ENCODE measurements around the gene IPO9. TPM values are rescaled to one million over a fixed set of nuclear protein-coding genes. Genes with fewer than 3 reads are reported as not detected.

Gene IPO9
- total RNA-seq, 4 donors from 2014 or later: 2.0 to 13.0 (median 7.9) TPM

DNA sequence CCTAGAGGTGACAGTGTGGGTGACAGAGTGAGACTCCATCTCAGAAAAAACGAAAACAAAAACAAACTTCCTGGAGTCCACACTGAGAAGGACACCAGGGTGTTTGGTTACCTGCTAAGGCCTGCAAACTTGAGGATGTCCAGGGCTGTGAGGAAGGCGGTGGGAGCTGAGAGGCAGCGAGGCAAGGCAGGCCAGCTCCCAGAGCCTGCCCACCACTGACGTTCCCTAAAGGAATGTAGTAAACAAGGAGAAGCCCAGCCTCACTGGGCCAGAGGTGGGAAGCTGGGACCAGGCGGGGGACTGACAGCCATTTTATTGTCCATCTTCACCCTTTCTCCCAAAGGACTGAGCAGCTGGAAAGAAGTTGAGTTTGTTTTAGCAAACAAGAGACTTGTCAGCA, 83.9 kb downstream of the IPO9 start:
- Histone ChIP-seq H3K27me3 (no peaks in the 10 kb centered on the region), H3K27ac (peak overlapping the region; percentile 85 to 93 (median 89)), H3K4me3 (no peak overlapping the region), H3K9me3 (no peaks in the 10 kb centered on the region), H3K4me1 (peaks cover 17 to 53% (median 29%) of the 10 kb centered on the region in 4 donors), H3K36me3 (no peaks in the 10 kb centered on the region)
- WGBS, 2 donors (ENCODE audit: low coverage in 1 of 2): 50 to 68% methylated on average over 1 to 5 of the region's 5 CpGs
- peak; percentile 38 for DNase-seq
- in situ Hi-C loops (cut with MboI; ENCODE audit: low pct_ligation_motif_present in 1 of 4, low pct_unique_long_range_greater_than_20kb in 1 of 4, low sequenced_read_pairs in 3 of 4): no loop called here
- TF ChIP-seq POLR2AphosphoS5 (IDR thresholded peaks at IDR 0.05): peak in 2 of 3 donors; percentile 41 to 60
- TF ChIP-seq, protein P1, sequence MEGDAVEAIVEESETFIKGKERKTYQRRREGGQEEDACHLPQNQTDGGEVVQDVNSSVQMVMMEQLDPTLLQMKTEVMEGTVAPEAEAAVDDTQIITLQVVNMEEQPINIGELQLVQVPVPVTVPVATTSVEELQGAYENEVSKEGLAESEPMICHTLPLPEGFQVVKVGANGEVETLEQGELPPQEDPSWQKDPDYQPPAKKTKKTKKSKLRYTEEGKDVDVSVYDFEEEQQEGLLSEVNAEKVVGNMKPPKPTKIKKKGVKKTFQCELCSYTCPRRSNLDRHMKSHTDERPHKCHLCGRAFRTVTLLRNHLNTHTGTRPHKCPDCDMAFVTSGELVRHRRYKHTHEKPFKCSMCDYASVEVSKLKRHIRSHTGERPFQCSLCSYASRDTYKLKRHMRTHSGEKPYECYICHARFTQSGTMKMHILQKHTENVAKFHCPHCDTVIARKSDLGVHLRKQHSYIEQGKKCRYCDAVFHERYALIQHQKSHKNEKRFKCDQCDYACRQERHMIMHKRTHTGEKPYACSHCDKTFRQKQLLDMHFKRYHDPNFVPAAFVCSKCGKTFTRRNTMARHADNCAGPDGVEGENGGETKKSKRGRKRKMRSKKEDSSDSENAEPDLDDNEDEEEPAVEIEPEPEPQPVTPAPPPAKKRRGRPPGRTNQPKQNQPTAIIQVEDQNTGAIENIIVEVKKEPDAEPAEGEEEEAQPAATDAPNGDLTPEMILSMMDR (IDR thresholded peaks at IDR 0.05): no peak
- intact Hi-C loops (cut with DNase I; ENCODE audit: low total_unique reads): no loop called here

DNA sequence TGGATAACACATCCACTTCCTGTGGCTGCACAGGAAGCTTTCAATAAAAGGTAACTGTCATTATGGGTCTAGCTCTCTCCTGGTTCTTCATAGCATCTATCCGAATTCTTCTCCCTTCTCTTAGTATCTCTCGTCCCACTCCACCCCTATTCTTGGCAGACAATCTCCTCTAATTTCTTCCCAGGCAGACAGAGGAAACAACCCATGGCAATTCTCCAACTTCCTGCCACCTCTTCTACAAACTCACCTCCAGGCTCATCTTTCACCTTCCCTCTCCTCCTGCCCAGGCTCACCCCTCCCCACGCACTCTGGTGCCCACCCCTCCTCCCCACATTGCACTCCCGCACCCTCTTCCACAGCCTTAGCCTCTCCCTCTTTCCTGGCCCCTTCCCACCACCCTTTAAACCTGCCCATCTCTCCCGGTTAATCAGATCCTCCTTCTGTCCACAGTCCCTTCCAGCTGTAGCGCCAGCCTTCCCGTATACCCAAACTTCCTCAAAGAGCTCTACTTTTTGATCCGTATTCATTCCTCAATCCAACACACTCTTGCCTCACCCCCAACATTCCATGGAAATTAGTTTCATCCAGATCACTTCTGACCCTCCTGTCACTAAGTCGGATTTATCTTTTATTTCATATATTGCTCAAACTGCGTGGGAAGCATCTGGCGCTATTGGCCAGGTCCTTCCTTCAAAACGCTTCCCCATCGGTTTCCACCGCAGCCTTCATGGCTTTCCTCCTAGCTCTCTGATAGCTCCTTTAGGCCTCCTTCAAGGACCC, 85.7 kb downstream of the IPO9 start:
- no peak for TF ChIP-seq POLR2AphosphoS5 (IDR thresholded peaks at IDR 0.05)
- TF ChIP-seq, protein P1 (IDR thresholded peaks at IDR 0.05): no peak
- TF ChIP-seq POLR2A (IDR thresholded peaks at IDR 0.05): no peak
- no peak for TF ChIP-seq EP300 (IDR thresholded peaks at IDR 0.05; ENCODE audit: low read depth)
- Histone ChIP-seq H3K27me3 (no peaks in the 10 kb centered on the region), H3K36me3 (no peaks in the 10 kb centered on the region), H3K4me1 (peaks cover 25 to 61% (median 35%) of the 10 kb centered on the region in 4 donors), H3K9me3 (no peaks in the 10 kb centered on the region), H3K27ac (peak overlapping the region; percentile 85 to 93 (median 89)), H3K4me3 (no peak overlapping the region)
- DNase-seq: no peak
- 65 to 67% methylated on average over 9 to 13 of the region's 14 CpGs for WGBS, 2 donors (ENCODE audit: low coverage in 1 of 2)
- intact Hi-C loops (cut with DNase I; ENCODE audit: low total_unique reads): no loop called here
- in situ Hi-C loops (cut with MboI; ENCODE audit: low pct_ligation_motif_present in 1 of 4, low pct_unique_long_range_greater_than_20kb in 1 of 4, low sequenced_read_pairs in 3 of 4): no loop called here

DNA sequence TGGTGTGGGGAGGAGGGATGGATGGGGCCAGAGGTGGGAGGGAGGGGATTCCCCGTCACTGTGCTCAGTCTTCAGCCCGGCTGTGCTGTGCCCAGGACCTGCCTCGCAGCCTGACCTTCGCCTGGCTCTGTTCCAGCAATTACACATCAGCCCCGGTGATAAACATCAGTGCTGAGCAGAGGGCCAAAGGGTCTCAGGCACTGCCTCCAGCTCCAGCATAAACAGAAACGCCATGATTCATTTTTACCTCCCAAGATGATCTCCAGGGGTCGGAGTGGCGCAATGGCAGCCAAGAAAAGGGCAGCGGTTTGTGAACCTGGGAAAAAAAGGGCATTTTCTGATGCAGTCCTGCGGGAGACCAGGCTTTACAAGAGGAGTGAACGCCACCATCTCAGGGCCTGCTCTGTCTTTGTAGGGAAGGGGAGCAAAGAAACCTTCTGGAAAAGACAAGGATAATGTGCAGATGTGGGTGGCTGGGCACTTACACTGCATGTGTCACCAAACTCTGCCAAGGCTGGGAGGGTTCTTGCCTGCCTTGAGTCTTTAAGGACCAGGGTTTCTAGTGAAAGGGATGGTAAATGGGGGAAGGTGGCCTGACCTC, 87.8 kb downstream of the IPO9 start:
- H3K4me3 ChIP-seq: no peak overlapping the region
- in situ Hi-C loops (cut with MboI; ENCODE audit: low pct_ligation_motif_present in 1 of 4, low pct_unique_long_range_greater_than_20kb in 1 of 4, low sequenced_read_pairs in 3 of 4): no loop called here
- WGBS, 2 donors (ENCODE audit: low coverage in 1 of 2): 29 to 38% methylated on average over 4 to 11 of the region's 11 CpGs
- peak overlapping the region; percentile 85 to 93 (median 89) for H3K27ac ChIP-seq
- no peaks in the 10 kb centered on the region for H3K27me3 ChIP-seq
- TF ChIP-seq, protein P1 (IDR thresholded peaks at IDR 0.05): no peak
- TF ChIP-seq EP300 (IDR thresholded peaks at IDR 0.05; ENCODE audit: low read depth) (no peak), POLR2A (IDR thresholded peaks at IDR 0.05) (no peak), POLR2AphosphoS5 (IDR thresholded peaks at IDR 0.05) (peak; percentile 45 to 81 (median 68))
- no peaks in the 10 kb centered on the region for H3K9me3 ChIP-seq
- peak; percentile 69 for DNase-seq
- intact Hi-C loops (cut with DNase I; ENCODE audit: low total_unique reads): no loop called here
- H3K36me3 ChIP-seq: no peaks in the 10 kb centered on the region
- H3K4me1 ChIP-seq: peaks cover 33 to 76% (median 38%) of the 10 kb centered on the region in 4 donors

DNA sequence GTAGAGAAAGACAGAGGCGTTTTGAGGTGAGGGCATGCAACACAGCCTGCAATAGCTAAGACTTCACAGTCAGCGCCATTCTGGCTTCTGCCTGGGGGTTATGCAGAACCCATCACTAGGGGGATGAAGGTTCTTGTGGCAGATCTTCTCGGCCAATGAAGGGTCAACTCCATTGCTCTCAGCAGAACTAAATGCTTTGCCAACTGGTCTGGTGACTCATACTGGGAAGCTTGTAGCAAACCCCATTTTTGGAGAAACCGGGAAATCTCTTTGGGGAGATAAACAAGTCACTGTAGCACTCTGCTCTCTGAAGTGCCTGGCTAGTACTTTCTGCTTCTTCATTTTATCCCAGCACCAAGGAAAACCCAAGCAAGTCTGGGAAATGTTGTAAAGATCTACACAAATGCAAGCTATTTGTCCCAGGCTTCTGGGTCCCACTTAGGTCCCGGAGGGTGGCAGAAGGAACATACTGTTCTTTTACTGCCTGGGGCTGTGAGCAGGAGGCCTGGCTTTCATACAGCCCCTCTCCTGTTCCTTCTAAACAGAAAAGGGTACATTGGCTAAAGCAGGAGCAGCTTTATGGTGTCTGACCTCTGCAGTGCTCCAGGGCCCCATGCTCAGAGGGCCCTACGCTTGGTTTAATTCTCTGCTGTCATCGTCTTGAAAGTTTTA, 88.5 kb downstream of the IPO9 start:
- Histone ChIP-seq H3K9me3 (no peaks in the 10 kb centered on the region), H3K36me3 (no peaks in the 10 kb centered on the region), H3K4me3 (no peak overlapping the region), H3K27me3 (no peaks in the 10 kb centered on the region), H3K27ac (peak overlapping the region; percentile 85 to 93 (median 89)), H3K4me1 (peaks cover 33 to 72% (median 38%) of the 10 kb centered on the region in 4 donors)
- TF ChIP-seq, protein P1 (IDR thresholded peaks at IDR 0.05): no peak
- TF ChIP-seq POLR2A (IDR thresholded peaks at IDR 0.05) (no peak), POLR2AphosphoS5 (IDR thresholded peaks at IDR 0.05) (peak; percentile 37 to 66 (median 53)), EP300 (IDR thresholded peaks at IDR 0.05; ENCODE audit: low read depth) (peak; percentile 86)
- in situ Hi-C loops (cut with MboI; ENCODE audit: low pct_ligation_motif_present in 1 of 4, low pct_unique_long_range_greater_than_20kb in 1 of 4, low sequenced_read_pairs in 3 of 4) (no loop called here), intact Hi-C loops (cut with DNase I; ENCODE audit: low total_unique reads) (no loop called here)
- no peak for DNase-seq
- WGBS, 2 donors (ENCODE audit: low coverage in 1 of 2): 66 to 67% methylated on average over 1 to 7 of the region's 7 CpGs
